GM23248 (cell line): Measurements from ENCODE around the gene ZNF683. TPM values are rescaled to one million over a fixed set of nuclear protein-coding genes. Genes with fewer than 3 reads are reported as not detected.

ENCODE experiments used
- DNase-seq: peaks from one replicate; pipeline ENCODE4 v3.0.0-alpha.2; 2015
- H2AFZ ChIP-seq: fragments of 200-600 bp; sonication (generic); 2 replicates; pipeline ENCODE4 v1.6.1; 2016; ENCODE audit warnings: antibody characterized with exemption
- H3F3A ChIP-seq: fragments of 200-600 bp; sonication (generic); 2 replicates; pipeline ENCODE4 v1.6.1; 2016; ENCODE audit warnings: mild to moderate bottlenecking, antibody characterized with exemption, mixed run types; ENCODE audit not compliant: insufficient read depth
- H3K27ac ChIP-seq: fragments of 200-600 bp; sonication (generic); 2 replicates; pipeline ENCODE4 v1.5.1; 2016; ENCODE audit warnings: mild to moderate bottlenecking
- H3K27me3 ChIP-seq: fragments of 200-600 bp; sonication (generic); replicated peaks from 2 replicates; pipeline ENCODE4 v1.6.1; 2016; ENCODE audit warnings: mild to moderate bottlenecking; ENCODE audit not compliant: insufficient read depth
- H3K36me3 ChIP-seq: fragments of 200-600 bp; sonication (generic); 2 replicates; pipeline ENCODE4 v1.6.1; 2016; ENCODE audit warnings: low read depth, mild to moderate bottlenecking
- H3K4me1 ChIP-seq: fragments of 200-600 bp; sonication (generic); 2 replicates; pipeline ENCODE4 v1.6.1; 2016; ENCODE audit warnings: mild to moderate bottlenecking; ENCODE audit not compliant: insufficient read depth
- H3K4me2 ChIP-seq: fragments of 200-600 bp; sonication (generic); one replicate; pipeline ENCODE4 v1.6.1; 2016; ENCODE audit warnings: mild to moderate bottlenecking; ENCODE audit not compliant: unreplicated experiment
- H3K4me3 ChIP-seq: fragments of 200-600 bp; sonication (generic); 2 replicates; pipeline ENCODE4 v1.5.1; 2016; ENCODE audit warnings: mild to moderate bottlenecking
- H3K79me2 ChIP-seq: fragments of 200-600 bp; sonication (generic); 2 replicates; pipeline ENCODE4 v1.6.1; 2016; ENCODE audit warnings: mild to moderate bottlenecking; ENCODE audit not compliant: insufficient read depth
- H3K9ac ChIP-seq: fragments of 200-600 bp; sonication (generic); 2 replicates; pipeline ENCODE4 v1.6.1; 2016; ENCODE audit warnings: mild to moderate bottlenecking
- H3K9me2 ChIP-seq: fragments of 200-600 bp; sonication (generic); 2 replicates; pipeline ENCODE4 v1.6.1; 2016; ENCODE audit warnings: mixed run types, mild to moderate bottlenecking, moderate library complexity; ENCODE audit not compliant: insufficient read depth
- H3K9me3 ChIP-seq: fragments of 200-600 bp; sonication (generic); one replicate; pipeline ENCODE4 v1.6.1; 2017; ENCODE audit warnings: low read depth
- H4K20me1 ChIP-seq: fragments of 200-600 bp; sonication (generic); 2 replicates; pipeline ENCODE4 v1.6.0; 2016; ENCODE audit not compliant: insufficient read depth
- EZH2 ChIP-seq: fragments of 200-600 bp; sonication (generic); IDR thresholded peaks from 2 replicates; pipeline ENCODE4 v1.6.1; 2018; ENCODE audit warnings: antibody characterized with exemption, mild to moderate bottlenecking; ENCODE audit not compliant: insufficient read depth, poor library complexity, severe bottlenecking
- EZH2phosphoT487 ChIP-seq: fragments of 200-600 bp; sonication (generic); IDR thresholded peaks from 2 replicates; pipeline ENCODE4 v1.6.1; 2018; ENCODE audit warnings: antibody characterized with exemption, moderate library complexity, mild to moderate bottlenecking, low read depth; ENCODE audit not compliant: insufficient read depth
- WGBS, 2 experiments: methylation state at CpG; one replicate each; pipeline ENCODE4 v1.1.6; 2015 to 2017; ENCODE audit warnings: low lambda C conversion rate in 2 of 2, low coverage in 1 of 2; ENCODE audit errors: missing lambda C conversion rate in 2 of 2; 5-methylcytosine and 5-hydroxymethylcytosine counted together
- in situ Hi-C: fragments of 300-500 bp; cut with MboI; formaldehyde crosslinking; loops from 2 replicates; pipeline ENCODE4 v1.15.0; 2020
- polyA plus RNA-seq: library from polyadenylated mRNA; unstranded; fragments of >200 nt; fragmentation: Nextera tagmentation; extraction: Ambion mirVana; gene quantifications from 2 replicates; pipeline ENCODE4 v1.2.1, GENCODE V29; 2016
- total RNA-seq: library from RNA; depleted of rRNA; stranded (reverse); fragments of >200 nt; shearing (Covaris generic); gene quantifications from 2 replicates; pipeline ENCODE4 v1.2.3, GENCODE V29; 2014

ZNF683 gene
- total and polyA plus RNA-seq, 2 experiments from 2014 or later = not detected

DNA sequence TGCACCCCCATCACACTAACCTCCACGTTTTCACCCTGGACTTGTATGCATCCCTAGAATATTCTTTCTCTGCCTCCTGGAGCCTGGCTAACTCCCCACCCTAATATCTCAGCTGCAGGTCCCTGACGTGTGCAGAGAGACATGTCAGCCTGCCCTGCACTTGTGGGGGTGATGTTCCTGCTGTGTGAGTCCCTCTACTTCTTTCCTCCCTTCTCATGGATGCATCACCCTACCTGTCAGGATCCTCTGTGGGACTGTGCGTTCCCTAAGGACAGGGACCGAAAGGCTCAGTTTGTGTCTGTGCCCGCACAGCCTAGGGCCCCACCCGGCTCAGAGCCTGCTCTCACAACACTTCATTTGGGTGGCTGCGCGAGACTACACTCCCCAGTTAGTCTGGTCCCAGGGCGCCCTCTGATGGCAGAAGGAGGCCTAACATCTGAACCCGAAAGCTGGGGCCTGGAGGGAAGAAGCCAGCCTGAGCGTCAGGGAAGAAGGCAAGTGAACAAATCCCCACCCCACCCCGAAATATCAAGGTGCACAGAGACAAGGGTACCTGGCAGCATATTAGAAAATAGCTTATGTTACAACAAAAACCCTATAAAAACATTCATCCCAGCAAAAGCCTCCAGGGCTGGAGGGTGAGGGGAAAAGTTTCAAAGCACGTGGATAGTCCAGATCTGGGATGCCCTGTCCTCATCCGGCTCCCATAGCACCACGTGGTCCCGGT, 51.1 kb downstream of the ZNF683 start:
- peak overlapping the region; percentile 33 for H3K4me2 ChIP-seq
- peak; percentile 91 for DNase-seq
- no peaks in the 10 kb centered on the region for H3K9me2 ChIP-seq
- peak overlapping the region; percentile 61 for H3K9ac ChIP-seq
- 7 to 9% methylated on average over 16 of the region's 16 CpGs for WGBS, 2 experiments
- TF ChIP-seq EZH2phosphoT487 = no peak
- no peak for TF ChIP-seq EZH2
- H3K79me2 ChIP-seq = no peaks in the 10 kb centered on the region
- in situ Hi-C loops = no loop called here
- H4K20me1 ChIP-seq = no peaks in the 10 kb centered on the region
- no peak overlapping the region for H3K4me3 ChIP-seq
- peaks cover 10% of the 10 kb centered on the region for H3K4me1 ChIP-seq
- H3K9me3 ChIP-seq = no peaks in the 10 kb centered on the region
- no peak overlapping the region for H3K27ac ChIP-seq
- peak overlapping the region; percentile 85 for H2AFZ ChIP-seq
- no peaks in the 10 kb centered on the region for H3K27me3 ChIP-seq
- no peaks in the 10 kb centered on the region for H3F3A ChIP-seq
- H3K36me3 ChIP-seq = no peaks in the 10 kb centered on the region

DNA sequence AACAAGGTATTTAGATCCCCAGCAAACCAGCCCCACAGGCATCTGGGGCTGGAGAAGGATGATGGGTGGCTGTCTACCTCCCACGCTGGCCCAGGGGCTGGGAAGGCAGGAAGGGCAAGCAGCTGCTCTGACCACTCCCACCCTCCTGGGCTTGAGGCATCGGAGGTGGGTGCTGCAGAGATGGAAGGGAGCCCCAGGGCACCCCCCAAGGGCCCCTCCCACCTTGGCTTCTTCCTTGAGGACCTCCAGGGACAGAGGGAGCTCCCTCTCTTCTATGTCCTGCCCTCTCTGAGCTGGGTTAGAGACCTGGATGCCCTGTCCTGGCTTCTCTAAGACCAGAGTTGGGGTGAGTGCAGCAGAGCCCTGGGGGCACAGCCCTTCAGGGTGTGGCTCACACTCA, 51.7 kb downstream of the ZNF683 start:
- Histone ChIP-seq H3K9me2 (no peaks in the 10 kb centered on the region), H3K9ac (peak overlapping the region; percentile 61; the same call in 1 of the 2 replicates), H3K4me3 (no peak overlapping the region), H3K4me2 (peak overlapping the region; percentile 33), H3K4me1 (peaks cover 10% of the 10 kb centered on the region), H3K79me2 (no peaks in the 10 kb centered on the region), H3K27me3 (no peaks in the 10 kb centered on the region), H2AFZ (peak overlapping the region; percentile 85), H3K27ac (no peak overlapping the region), H3F3A (no peaks in the 10 kb centered on the region), H3K36me3 (no peaks in the 10 kb centered on the region), H4K20me1 (no peaks in the 10 kb centered on the region), H3K9me3 (no peaks in the 10 kb centered on the region)
- WGBS, 2 experiments = 41 to 50% methylated on average over 2 of the region's 2 CpGs
- DNase-seq = no peak
- in situ Hi-C loops = no loop called here
- TF ChIP-seq EZH2phosphoT487 = no peak
- no peak for TF ChIP-seq EZH2

DNA sequence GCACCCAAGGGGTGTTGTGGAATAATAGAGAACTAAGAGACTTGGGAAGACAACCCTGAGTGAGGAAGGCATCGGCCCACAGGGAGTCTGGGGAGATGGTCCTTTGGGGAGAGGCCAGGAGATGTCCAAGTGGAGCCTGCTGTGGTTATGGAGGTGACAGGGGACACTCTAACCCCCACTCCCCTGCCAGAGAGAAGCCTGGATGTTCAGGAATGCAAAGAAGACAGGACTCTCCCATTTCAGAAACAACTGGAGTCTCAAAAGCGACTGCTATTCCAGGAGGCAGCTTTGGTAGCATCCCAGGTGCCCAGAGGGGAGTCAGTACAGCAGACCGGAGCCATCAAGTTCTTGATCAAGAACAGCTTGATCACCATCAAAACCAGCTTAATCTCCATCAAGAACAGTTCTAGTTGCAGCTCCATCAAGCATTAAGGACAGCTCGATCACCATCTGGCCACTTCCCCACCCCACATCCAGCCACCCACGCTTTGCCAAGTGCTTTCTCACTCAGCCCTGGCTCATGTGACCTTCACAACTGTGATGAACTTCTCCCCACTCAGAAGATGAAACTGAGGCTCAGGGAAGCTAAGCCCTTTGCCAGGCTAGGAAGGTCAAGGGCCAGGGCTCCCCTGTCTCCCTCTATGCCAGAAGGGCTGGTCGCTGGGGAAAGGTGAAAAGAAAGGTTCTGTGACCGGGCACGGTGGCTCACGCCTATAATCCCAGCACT, 54.0 kb downstream of the ZNF683 start:
- WGBS, 2 experiments = 70 to 71% methylated on average over 9 of the region's 9 CpGs
- no peak overlapping the region for H3K4me2 ChIP-seq
- peak; percentile 58 for DNase-seq

DNA sequence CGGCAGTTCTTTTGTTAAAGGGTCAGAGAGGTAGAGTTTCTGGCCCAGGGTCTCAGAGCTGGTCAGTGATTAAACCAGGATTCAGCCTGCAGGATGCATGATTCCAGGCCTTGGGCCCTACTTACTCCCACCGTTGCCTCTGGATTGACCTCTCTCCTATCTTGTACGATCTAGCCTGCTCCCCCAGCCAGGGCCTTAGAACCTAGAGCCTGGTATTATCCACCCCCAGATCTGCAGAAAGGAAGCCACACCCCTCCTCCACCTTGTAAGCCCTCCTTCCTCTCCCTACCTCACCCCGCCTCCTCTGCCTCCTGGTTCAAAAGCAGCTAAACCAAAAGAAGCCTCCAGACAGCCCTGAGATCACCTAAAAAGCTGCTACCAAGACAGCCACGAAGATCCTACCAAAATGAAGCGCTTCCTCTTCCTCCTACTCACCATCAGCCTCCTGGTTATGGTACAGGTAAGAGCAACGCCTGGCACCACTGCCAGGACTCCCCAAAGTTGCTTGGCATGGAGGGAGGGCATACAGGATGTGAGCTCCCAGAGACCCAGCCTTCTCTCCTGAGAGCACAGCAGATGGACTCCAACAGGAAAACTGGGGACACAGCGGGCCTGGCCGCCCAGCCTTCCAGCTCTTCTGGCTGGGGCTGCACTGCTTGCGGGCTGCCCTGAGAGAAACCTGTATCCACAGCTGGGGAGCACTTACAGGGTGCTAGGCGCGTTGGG, 54.8 kb downstream of the ZNF683 start, which contains the start of gene CD52:
CD52 (plus strand) TSS at position 347 of the 726 bp plus-strand sequence; CDS start at position 407, 60 bp downstream.
- 82 to 85% methylated on average over 12 of the region's 12 CpGs for WGBS, 2 experiments
- no peak for TF ChIP-seq EZH2
- TF ChIP-seq EZH2phosphoT487 = no peak
- DNase-seq = no peak
- Histone ChIP-seq H3K9ac (no peak within 1 kb of the TSS), H2AFZ (no peak within 1 kb of the TSS), H3K9me2 (no peaks in the 10 kb centered on the region), H3K79me2 (no peaks in the 10 kb centered on the region), H4K20me1 (no peaks in the 10 kb centered on the region), H3K27me3 (0 out of 2 replicates have a peak, but pooled peaks cover 4% of the 10 kb centered on the region), H3K4me1 (peaks cover 10% of the 10 kb centered on the region), H3K4me3 (no peak within 1 kb of the TSS), H3K4me2 (no peak within 1 kb of the TSS), H3K36me3 (no peaks in the 10 kb centered on the region), H3K9me3 (no peaks in the 10 kb centered on the region), H3F3A (no peaks in the 10 kb centered on the region), H3K27ac (no peak within 1 kb of the TSS)
- in situ Hi-C loops = no loop called here

More for the DNA sequence above, 54.0 kb downstream of the ZNF683 start:
- TF ChIP-seq EZH2phosphoT487 = no peak
- TF ChIP-seq EZH2 = no peak
- Histone ChIP-seq H3K79me2 (no peaks in the 10 kb centered on the region), H3K9me2 (no peaks in the 10 kb centered on the region), H3K36me3 (no peaks in the 10 kb centered on the region), H3K9ac (no peak overlapping the region), H3K27ac (no peak overlapping the region), H2AFZ (no peak overlapping the region), H3F3A (no peaks in the 10 kb centered on the region), H3K4me1 (peaks cover 10% of the 10 kb centered on the region), H3K4me3 (no peak overlapping the region), H3K27me3 (0 out of 2 replicates have a peak, but pooled peaks cover 4% of the 10 kb centered on the region), H4K20me1 (no peaks in the 10 kb centered on the region), H3K9me3 (no peaks in the 10 kb centered on the region)
- in situ Hi-C loops = no loop called here
